Ramos (cell line): Measurements from ENCODE around the gene LYSMD2.
"Not testable (repeated sequence)": the region's sequence is repeated elsewhere in the genome, so short reads cannot be mapped to it uniquely, and the experiment has no call there.

Experiments
- in situ Hi-C: fragments of 300-500 bp; cut with MboI; formaldehyde crosslinking; loops from one replicate; pipeline ENCODE4 v1.14.3; 2022; ENCODE audit warnings: low sequenced_read_pairs; ENCODE audit not compliant: unreplicated experiment

Gene LYSMD2, protein sequence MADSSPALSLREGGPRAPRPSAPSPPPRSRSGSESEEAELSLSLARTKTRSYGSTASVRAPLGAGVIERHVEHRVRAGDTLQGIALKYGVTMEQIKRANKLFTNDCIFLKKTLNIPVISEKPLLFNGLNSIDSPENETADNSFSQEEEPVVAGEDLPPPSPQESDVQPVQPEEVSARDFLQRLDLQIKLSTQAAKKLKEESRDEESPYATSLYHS

GRCh38 chr15:51737522-51738305 lies at the start of gene LYSMD2:
Gene LYSMD2, minus strand, starts transcription at chr15:51737655. Its CDS starts 33 bp downstream, at chr15:51737622.
- in situ Hi-C loops: no loop called here

DNA sequence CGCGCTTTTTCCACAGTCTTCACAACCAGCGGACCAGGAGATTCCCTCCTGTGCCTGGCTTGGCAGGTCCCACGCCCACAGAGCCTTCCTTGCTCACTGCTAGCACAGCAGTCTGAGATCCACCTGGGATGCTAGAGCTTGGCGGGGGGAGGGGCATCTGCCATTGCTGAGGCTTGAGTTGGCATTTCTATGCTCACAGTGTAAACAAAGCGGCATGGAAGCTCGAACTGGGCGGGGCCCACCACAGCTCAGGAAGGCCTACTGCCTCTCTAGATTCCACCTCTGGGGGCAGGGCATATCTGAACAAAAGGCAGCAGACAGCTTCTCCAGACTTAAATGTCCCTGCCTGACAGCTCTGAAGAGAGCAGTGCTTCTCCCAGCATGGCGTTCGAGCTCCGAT lies 49.7 kb upstream of the LYSMD2 start:
- in situ Hi-C loops: not testable (repeated sequence)

DNA sequence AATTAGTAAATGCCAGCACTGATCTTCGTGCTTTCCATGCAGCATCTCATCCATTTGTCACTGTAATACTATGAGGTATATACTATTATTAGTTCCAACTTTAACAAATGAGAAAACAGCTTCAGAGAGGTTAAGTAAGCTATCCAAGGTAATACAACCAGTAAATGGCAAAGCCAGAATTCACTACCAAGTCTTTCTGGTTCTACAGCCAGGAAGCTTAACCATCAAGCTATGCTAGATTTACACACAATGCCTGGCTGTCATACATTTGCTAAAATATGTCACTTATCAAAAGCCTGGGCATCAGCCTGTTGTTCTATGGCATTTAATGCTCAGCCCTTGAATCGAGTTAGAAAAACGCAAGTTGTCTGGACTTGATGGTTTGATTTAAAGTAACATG lies 46.5 kb upstream of the LYSMD2 start:
- in situ Hi-C loops: no loop called here

- in situ Hi-C loops: no loop called here
Measured at GRCh38 chr15:51782357-51782896, 45.0 kb upstream of the LYSMD2 start.

- in situ Hi-C loops: no loop called here
Measured at GRCh38 chr15:51781506-51781905, 44.1 kb upstream of the LYSMD2 start.

GRCh38 chr15:51780636-51781035 lies 43.2 kb upstream of the LYSMD2 start:
- in situ Hi-C loops: no loop called here

- in situ Hi-C loops: loop anchor here (5.0 kb wide), 1 partner anchor 135 kb away; no protein-coding TSS in a partner anchor
Measured at GRCh38 chr15:51776952-51777569, 39.6 kb upstream of the LYSMD2 start.

DNA sequence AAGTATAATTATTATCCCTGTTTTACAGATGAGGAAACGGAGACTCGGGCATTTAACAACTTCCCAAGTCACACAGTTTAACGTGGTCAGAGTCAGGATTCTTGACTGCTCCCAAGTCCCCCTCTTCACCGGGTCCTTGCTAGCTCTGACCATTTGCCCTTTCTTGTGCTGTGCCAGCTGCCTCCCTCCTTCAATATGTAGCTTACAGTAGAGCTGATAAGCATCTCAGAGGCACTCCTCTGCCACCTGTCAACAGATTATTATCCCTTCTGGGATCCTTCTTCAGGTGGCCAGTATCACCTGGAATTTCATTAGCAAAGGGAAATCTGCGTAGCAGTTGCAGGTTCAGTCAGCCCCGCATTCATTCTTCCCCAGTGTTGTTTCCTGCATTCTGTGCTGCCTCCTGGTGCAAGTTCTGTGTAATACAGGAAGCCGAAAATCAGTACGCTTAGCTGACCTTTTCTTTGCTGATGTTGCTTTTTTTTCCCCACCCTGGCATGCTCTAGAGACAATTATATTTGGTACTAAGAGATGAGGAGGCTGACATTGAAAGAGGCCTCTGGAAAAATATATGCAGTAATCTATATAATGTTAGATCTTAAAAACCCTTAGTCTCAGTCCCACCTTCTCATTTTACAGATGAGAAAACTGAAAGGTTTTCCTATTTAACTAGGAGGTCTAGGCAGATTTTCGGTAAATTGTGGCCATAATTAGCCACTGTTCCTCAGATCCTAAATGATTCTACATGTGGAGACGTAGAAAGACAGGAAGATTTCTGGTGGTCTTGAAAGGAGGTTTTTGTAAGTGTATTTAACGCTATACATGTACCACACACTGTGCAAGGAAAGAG lies 38.7 kb upstream of the LYSMD2 start:
- in situ Hi-C loops: loop anchor here (5.0 kb wide), 1 partner anchor 134 kb away; no protein-coding TSS in a partner anchor

- in situ Hi-C loops: loop anchor here (5.0 kb wide), 1 partner anchor 133 kb away; no protein-coding TSS in a partner anchor
Measured at GRCh38 chr15:51774916-51775315, 37.5 kb upstream of the LYSMD2 start.

DNA sequence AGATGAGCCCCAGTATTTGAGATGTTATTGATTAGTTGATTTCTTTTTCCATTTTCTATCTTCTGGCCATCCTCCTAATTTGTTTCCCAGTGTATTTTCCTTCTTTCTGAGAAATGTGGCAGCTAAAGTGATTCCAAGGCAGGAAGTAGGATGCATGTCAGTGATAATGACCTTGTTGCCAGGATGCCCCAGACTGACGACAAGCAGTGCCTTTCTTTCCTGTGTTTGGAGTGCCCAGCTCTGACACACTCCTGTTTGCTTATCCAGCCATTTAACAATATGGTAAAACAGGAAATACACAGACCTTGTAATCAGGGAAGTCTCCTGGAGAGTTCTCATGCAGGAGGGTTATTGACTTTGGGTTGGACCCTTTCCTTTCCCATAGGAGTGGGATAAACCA lies 34.3 kb upstream of the LYSMD2 start:
- in situ Hi-C loops: no loop called here

DNA sequence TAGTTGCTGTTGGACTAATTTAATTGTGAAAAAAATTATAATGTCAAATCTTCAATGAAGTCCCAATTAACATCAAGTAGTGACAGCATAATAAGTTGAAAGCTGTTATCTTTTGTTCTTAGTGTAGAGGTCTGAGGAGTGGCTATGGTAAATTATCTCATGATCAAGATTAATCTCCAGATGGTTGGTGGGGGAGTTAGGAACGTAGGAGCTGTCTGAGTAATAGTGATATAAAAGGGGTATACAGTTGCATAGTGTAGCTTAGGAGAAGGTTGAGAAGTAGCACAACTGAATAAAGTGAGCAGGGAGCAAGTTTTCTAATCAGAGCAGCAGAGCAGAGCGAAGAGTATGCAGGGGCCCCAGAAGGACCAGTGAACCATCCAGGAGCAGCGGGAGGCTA lies 33.4 kb upstream of the LYSMD2 start:
- in situ Hi-C loops: no loop called here

DNA sequence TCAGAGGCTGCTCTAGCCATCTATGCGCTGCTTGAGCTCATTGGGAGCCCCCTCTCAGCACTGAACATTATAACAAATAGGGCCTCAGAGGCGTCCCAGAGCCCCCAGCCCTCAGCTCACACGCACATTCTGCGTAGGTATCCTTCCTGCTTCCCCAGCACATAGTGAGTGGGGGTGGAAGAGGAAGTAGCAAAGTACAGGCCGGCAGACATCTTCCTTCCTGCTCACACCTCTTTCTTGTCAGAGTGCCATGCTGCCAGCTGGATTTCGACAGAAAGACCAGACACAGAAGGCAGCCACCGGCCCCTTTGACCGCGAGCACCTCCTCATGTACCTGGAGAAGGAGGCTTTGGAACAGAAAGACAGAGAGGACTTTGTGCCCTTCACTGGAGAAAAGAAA lies 30.6 kb upstream of the LYSMD2 start:
- in situ Hi-C loops: no loop called here

- in situ Hi-C loops: no loop called here
Measured at GRCh38 chr15:51766341-51766740, 28.9 kb upstream of the LYSMD2 start.

- in situ Hi-C loops: no loop called here
Measured at GRCh38 chr15:51765751-51766150, 28.3 kb upstream of the LYSMD2 start.

DNA sequence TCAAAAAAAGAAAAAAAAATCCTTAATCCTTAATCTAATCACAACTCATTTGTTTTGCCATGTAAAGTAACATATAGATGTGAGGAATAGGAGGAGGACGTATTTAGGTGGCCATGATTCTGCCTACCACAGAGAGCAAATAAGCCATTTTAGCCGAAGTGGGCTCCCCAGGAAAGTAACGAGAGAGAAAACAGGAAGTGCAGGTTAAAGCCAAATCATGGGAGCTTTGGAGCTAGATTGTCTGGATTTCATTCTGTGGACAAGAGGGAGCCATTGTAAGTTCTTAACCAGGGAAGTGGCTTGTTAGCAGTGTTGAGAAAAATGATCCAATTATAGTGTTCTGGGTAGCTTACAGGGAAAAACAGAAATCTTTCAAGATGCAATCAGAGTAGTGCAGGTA lies 23.4 kb upstream of the LYSMD2 start:
- in situ Hi-C loops: no loop called here

- in situ Hi-C loops: no loop called here
Measured at GRCh38 chr15:51759557-51760070, 22.2 kb upstream of the LYSMD2 start.

DNA sequence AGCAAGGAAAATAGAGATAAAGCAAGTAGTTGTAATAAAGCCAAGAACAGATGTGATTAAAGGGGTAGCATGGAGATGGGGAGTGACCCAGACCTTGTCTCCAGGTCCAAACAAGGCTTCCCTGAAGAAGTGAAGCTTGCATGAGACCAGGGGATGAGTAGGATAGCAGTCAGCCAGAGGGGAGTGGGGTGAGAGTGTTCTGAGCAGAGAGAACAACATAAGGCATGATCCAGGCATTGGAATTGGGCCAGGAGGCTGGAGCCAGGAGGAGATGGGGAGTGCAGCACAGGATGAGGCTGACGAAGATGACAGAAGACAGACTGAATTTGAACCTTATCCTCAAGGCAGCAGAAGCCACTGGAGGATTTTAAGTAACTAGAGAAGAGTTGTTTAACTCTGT lies 21.2 kb upstream of the LYSMD2 start:
- in situ Hi-C loops: no loop called here

- in situ Hi-C loops: no loop called here
Measured at GRCh38 chr15:51757450-51757849, 20.0 kb upstream of the LYSMD2 start.

DNA sequence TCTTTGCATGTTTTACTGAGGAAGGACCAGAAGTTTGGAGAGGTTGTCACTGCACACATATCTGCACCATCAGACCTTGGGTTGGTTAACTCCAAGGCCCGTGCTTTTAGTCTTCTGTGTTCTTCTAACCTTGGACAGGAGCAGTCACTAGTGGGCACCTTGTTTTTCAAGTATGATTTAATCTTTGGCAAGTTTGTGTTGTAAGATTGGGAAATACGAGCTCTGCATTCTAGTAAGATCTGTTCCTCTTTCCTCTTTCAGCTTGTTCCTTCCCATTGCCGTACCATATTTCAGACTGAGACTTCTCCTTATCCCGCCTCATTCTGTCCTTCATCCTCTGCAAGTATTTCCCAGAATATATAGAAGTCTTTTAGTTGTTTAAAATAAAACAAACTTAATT lies 19.0 kb upstream of the LYSMD2 start:
- in situ Hi-C loops: no loop called here

DNA sequence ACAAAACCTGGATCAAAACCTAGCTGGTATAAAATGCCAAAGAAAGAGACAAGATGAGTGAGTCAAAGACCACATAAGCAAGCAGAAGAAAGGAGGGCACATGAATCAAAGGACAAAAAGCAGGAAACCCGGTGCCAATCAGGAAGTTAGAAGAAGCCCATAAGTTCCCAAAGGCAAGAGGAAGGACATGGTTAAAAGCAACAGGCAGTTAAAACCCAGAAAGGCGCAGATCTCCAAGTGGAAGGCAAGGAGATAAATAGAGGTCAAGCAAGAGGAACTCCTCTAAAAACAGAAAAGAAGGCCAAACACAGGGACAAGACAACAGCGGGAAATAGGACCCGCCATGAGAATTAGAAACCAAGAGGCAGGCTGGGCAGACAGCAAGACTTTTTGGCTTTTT lies 18.3 kb upstream of the LYSMD2 start:
- in situ Hi-C loops: no loop called here
